Neutrophil (primary cell): ENCODE results near the gene FAM216A.
"Not testable (repeated sequence)": the region's sequence is repeated elsewhere in the genome, so short reads cannot be mapped to it uniquely, and the experiment has no call there.

Source experiments
- H3K27ac ChIP-seq: fragments of 200-600 bp; sonication (generic); 2 replicates; pipeline ENCODE4 v1.5.1; 2016; ENCODE audit warnings: mild to moderate bottlenecking, moderate library complexity
- H3K27me3 ChIP-seq: fragments of 200-600 bp; sonication (generic); 2 replicates; pipeline ENCODE4 v1.6.0; 2016; ENCODE audit warnings: mild to moderate bottlenecking
- H3K36me3 ChIP-seq: fragments of 200-600 bp; sonication (generic); 2 replicates; pipeline ENCODE4 v1.5.1; 2017
- H3K4me1 ChIP-seq, 2 experiments: fragments of 200-600 bp in 1 of 2; sonication (generic) in 1 of 2; 1 replicate in 1 of 2; 2 replicates in 1 of 2; pipeline versions ENCODE4 v1.5.1 to v1.6.1; 2013 to 2016; ENCODE audit warnings: low read depth in 1 of 2, low read length in 1 of 2, mild to moderate bottlenecking in 1 of 2, moderate library complexity in 1 of 2; ENCODE audit not compliant: control insufficient read depth in 1 of 2, insufficient read depth in 1 of 2
- H3K4me3 ChIP-seq, 2 experiments: fragments of 200-600 bp in 1 of 2; sonication (generic) in 1 of 2; 1 replicate in 1 of 2; 2 replicates in 1 of 2; pipeline ENCODE4 v1.5.1; 2013 to 2016; ENCODE audit warnings: low read depth in 1 of 2, low read length in 1 of 2, mild to moderate bottlenecking in 1 of 2, moderate library complexity in 1 of 2
- H3K9me3 ChIP-seq: fragments of 200-600 bp; sonication (generic); 2 replicates; pipeline ENCODE4 v1.5.1; 2016
- CTCF ChIP-seq: fragments of 200-600 bp; sonication (generic); IDR thresholded peaks from 2 replicates; pipeline ENCODE4 v1.5.1; 2016; ENCODE audit warnings: antibody characterized with exemption

FAM216A gene

GRCh38 chr12:110503432-110503831 lies 34.8 kb downstream of the FAM216A start:
- H3K36me3 ChIP-seq, result no peaks in the 10 kb centered on the region
- TF ChIP-seq CTCF, result no peak
- H3K4me1 ChIP-seq, result peaks cover 39 to 41% of the 10 kb centered on the region in 2 experiments

GRCh38 chr12:110505332-110505731 lies 36.7 kb downstream of the FAM216A start:
- Histone ChIP-seq H3K27ac (no peak overlapping the region), H3K27me3 (no peaks in the 10 kb centered on the region), H3K36me3 (no peaks in the 10 kb centered on the region), H3K4me3 (no peak overlapping the region), H3K4me1 (peaks cover 20 to 22% of the 10 kb centered on the region in 2 experiments), H3K9me3 (no peaks in the 10 kb centered on the region)
- no peak for TF ChIP-seq CTCF

More at GRCh38 chr12:110503432-110503831, 34.8 kb downstream of the FAM216A start:
- no peaks in the 10 kb centered on the region for H3K27me3 ChIP-seq
- no peak overlapping the region for H3K27ac ChIP-seq
- H3K9me3 ChIP-seq, result no peaks in the 10 kb centered on the region
- H3K4me3 ChIP-seq, result no peak overlapping the region

- no peak for TF ChIP-seq CTCF
- no peak overlapping the region for H3K4me3 ChIP-seq
- no peaks in the 10 kb centered on the region for H3K36me3 ChIP-seq
- no peaks in the 10 kb centered on the region for H3K27me3 ChIP-seq
- H3K4me1 ChIP-seq, result no peaks in the 10 kb centered on the region
- H3K9me3 ChIP-seq, result no peaks in the 10 kb centered on the region
- H3K27ac ChIP-seq, result no peak overlapping the region
These were observed 39.5 kb downstream of the FAM216A start for GRCh38 chr12:110508071-110508586.

GRCh38 chr12:110513842-110514241 lies 45.2 kb downstream of the FAM216A start:
- Histone ChIP-seq H3K36me3 (no peaks in the 10 kb centered on the region), H3K27me3 (no peaks in the 10 kb centered on the region), H3K9me3 (no peaks in the 10 kb centered on the region), H3K4me1 (no peaks in the 10 kb centered on the region), H3K4me3 (no peak overlapping the region), H3K27ac (no peak overlapping the region)
- no peak for TF ChIP-seq CTCF

GRCh38 chr12:110514363-110514762 lies 45.7 kb downstream of the FAM216A start:
- H3K4me1 ChIP-seq, result no peaks in the 10 kb centered on the region
- TF ChIP-seq CTCF, result no peak
- H3K36me3 ChIP-seq, result no peaks in the 10 kb centered on the region
- H3K4me3 ChIP-seq, result no peak overlapping the region
- no peaks in the 10 kb centered on the region for H3K9me3 ChIP-seq
- H3K27ac ChIP-seq, result no peak overlapping the region
- no peaks in the 10 kb centered on the region for H3K27me3 ChIP-seq

- Histone ChIP-seq H3K4me3 (no peak overlapping the region), H3K9me3 (no peaks in the 10 kb centered on the region), H3K27ac (no peak overlapping the region), H3K4me1 (no peaks in the 10 kb centered on the region), H3K27me3 (no peaks in the 10 kb centered on the region), H3K36me3 (no peaks in the 10 kb centered on the region)
- TF ChIP-seq CTCF, result no peak
These were observed 48.4 kb downstream of the FAM216A start for GRCh38 chr12:110516995-110517394.

GRCh38 chr12:110518014-110518413 lies 49.4 kb downstream of the FAM216A start:
- H3K27me3 ChIP-seq, H3K27ac ChIP-seq, H3K9me3 ChIP-seq, H3K36me3 ChIP-seq, H3K4me3 ChIP-seq, H3K4me1 ChIP-seq: not testable (repeated sequence)

GRCh38 chr12:110520876-110521712 lies 52.4 kb downstream of the FAM216A start:
- not testable (repeated sequence) for H3K9me3 ChIP-seq, H3K36me3 ChIP-seq, H3K27me3 ChIP-seq, H3K4me3 ChIP-seq, H3K4me1 ChIP-seq, H3K27ac ChIP-seq
